Suprapubic skin (tissue), 4 donors: Measurements from ENCODE around the gene BCHE.

Experiments
- POLR2A ChIP-seq, 2 donors: fragments of 450-650 bp; IDR thresholded peaks; one replicate each; pipeline ENCODE4 v1.6.1; 2017; ENCODE audit warnings: antibody characterized with exemption in 2 of 2, mild to moderate bottlenecking in 2 of 2, moderate library complexity in 2 of 2
- POLR2AphosphoS5 ChIP-seq, 3 donors: sonication (generic); formaldehyde crosslinking; IDR thresholded peaks; one replicate each; pipeline ENCODE4 v1.6.1; 2017; ENCODE audit warnings: antibody characterized with exemption in 3 of 3
- TF ChIP-seq, protein P1 (sequence below), 2 donors: fragments of 200-600 bp in 1 of 2; fragments of 450-650 bp in 1 of 2; sonication (generic) in 1 of 2; IDR thresholded peaks; one replicate each; pipeline ENCODE4 v1.5.1; 2016 to 2019; ENCODE audit warnings: antibody characterized with exemption in 2 of 2, mild to moderate bottlenecking in 1 of 2, moderate library complexity in 1 of 2

DNA sequence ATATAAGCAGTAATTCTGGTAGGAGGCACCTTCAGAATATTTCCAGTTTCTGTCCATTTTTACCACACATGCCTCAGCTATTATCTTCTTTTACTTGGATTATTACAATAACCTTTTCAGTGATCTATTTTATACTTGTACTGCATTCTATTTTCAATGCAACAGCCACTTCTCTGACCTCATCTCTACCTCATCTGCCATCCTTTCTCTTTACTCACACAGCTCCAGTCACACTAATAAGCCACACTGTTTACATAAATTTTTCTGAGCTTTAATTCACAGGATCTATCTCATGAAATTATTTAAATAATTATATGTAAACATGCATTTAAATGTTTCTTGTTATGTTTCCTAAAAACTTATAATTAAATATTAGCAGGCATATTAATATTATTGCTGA is 47.3 kb upstream of the BCHE start:
- TF ChIP-seq POLR2A (IDR thresholded peaks at IDR 0.05) (no peak), POLR2AphosphoS5 (IDR thresholded peaks at IDR 0.05) (no peak)
- TF ChIP-seq, protein P1, sequence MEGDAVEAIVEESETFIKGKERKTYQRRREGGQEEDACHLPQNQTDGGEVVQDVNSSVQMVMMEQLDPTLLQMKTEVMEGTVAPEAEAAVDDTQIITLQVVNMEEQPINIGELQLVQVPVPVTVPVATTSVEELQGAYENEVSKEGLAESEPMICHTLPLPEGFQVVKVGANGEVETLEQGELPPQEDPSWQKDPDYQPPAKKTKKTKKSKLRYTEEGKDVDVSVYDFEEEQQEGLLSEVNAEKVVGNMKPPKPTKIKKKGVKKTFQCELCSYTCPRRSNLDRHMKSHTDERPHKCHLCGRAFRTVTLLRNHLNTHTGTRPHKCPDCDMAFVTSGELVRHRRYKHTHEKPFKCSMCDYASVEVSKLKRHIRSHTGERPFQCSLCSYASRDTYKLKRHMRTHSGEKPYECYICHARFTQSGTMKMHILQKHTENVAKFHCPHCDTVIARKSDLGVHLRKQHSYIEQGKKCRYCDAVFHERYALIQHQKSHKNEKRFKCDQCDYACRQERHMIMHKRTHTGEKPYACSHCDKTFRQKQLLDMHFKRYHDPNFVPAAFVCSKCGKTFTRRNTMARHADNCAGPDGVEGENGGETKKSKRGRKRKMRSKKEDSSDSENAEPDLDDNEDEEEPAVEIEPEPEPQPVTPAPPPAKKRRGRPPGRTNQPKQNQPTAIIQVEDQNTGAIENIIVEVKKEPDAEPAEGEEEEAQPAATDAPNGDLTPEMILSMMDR (IDR thresholded peaks at IDR 0.05): no peak
